Esophagus muscularis mucosa (tissue), 4 donors: ENCODE data around the gene CORIN.

Experiments used
- CTCF ChIP-seq, 3 experiments: fragments of 200-600 bp in 2 of 3; fragments of 450-650 bp in 1 of 3; sonication (generic) in 2 of 3; IDR thresholded peaks; one replicate each; pipeline ENCODE4 v1.5.1; 2017 to 2019; ENCODE audit warnings: antibody characterized with exemption in 3 of 3, mild to moderate bottlenecking in 2 of 3, moderate library complexity in 1 of 3
- EP300 ChIP-seq: sonication (generic); formaldehyde crosslinking; IDR thresholded peaks from one replicate; pipeline ENCODE4 v1.6.1; 2017; ENCODE audit warnings: antibody characterized with exemption
- POLR2A ChIP-seq: fragments of 450-650 bp; IDR thresholded peaks from one replicate; pipeline ENCODE4 v1.6.1; 2017; ENCODE audit warnings: antibody characterized with exemption, moderate library complexity, mild to moderate bottlenecking, low read depth
- POLR2AphosphoS5 ChIP-seq, 2 donors: sonication (generic); formaldehyde crosslinking; IDR thresholded peaks; one replicate each; pipeline ENCODE4 v1.6.1; 2017; ENCODE audit warnings: antibody characterized with exemption in 2 of 2

GRCh38 chr4:47720787-47721186 lies 117.1 kb downstream of the CORIN start:
- TF ChIP-seq CTCF (IDR thresholded peaks at IDR 0.05) (no peak), POLR2A (no peak), POLR2AphosphoS5 (IDR thresholded peaks at IDR 0.05) (no peak), EP300 (no peak)
